Ramos (cell line): ENCODE data around the gene RING1.
"Not testable (repeated sequence)": the region's sequence is repeated elsewhere in the genome, so short reads cannot be mapped to it uniquely, and the experiment has no call there.

Experiments
- in situ Hi-C: fragments of 300-500 bp; cut with MboI; formaldehyde crosslinking; loops from one replicate; pipeline ENCODE4 v1.14.3; 2022; ENCODE audit warnings: low sequenced_read_pairs; ENCODE audit not compliant: unreplicated experiment

Gene RING1

GRCh38 chr6:33204415-33205190, 3.7 kb upstream of the RING1 start, which contains the start of gene HSD17B8:
HSD17B8 (plus strand) TSS chr6:33204655; CDS start chr6:33204669, 14 bp downstream.
- in situ Hi-C loops, result no loop called here

- in situ Hi-C loops, result no loop called here
These were observed 2.9 kb upstream of the RING1 start for GRCh38 chr6:33205191-33206026.

- in situ Hi-C loops, result no loop called here
These were observed 2.1 kb upstream of the RING1 start for GRCh38 chr6:33206027-33206863.

GRCh38 chr6:33206864-33207551, 1.3 kb upstream of the RING1 start:
- in situ Hi-C loops, result no loop called here

GRCh38 chr6:33207552-33208090, 679 bp upstream of the RING1 start:
- in situ Hi-C loops, result no loop called here

- in situ Hi-C loops, result no loop called here
These were observed 1.6 kb downstream of the RING1 start for GRCh38 chr6:33209856-33210255.

GRCh38 chr6:33211136-33211535, 2.8 kb downstream of the RING1 start:
- in situ Hi-C loops, result no loop called here

GRCh38 chr6:33211666-33212422, 3.5 kb downstream of the RING1 start:
- in situ Hi-C loops, result no loop called here

GRCh38 chr6:33212857-33213165, 4.5 kb downstream of the RING1 start:
- in situ Hi-C loops, result no loop called here

GRCh38 chr6:33213166-33213988, 5.1 kb downstream of the RING1 start:
- in situ Hi-C loops, result no loop called here

- in situ Hi-C loops, result no loop called here
These were observed 5.7 kb downstream of the RING1 start for GRCh38 chr6:33213989-33214335.

- in situ Hi-C loops, result no loop called here
These were observed 7.2 kb downstream of the RING1 start for GRCh38 chr6:33215271-33216116.

- in situ Hi-C loops, result no loop called here
These were observed 7.9 kb downstream of the RING1 start for GRCh38 chr6:33216117-33216649.

GRCh38 chr6:33217246-33217645, 8.9 kb downstream of the RING1 start:
- in situ Hi-C loops, result no loop called here

- in situ Hi-C loops, result no loop called here
These were observed 9.4 kb downstream of the RING1 start for GRCh38 chr6:33217681-33218080.

- in situ Hi-C loops, result not testable (repeated sequence)
These were observed 18.3 kb downstream of the RING1 start for GRCh38 chr6:33226503-33227120.

- in situ Hi-C loops, result no loop called here
These were observed 26.9 kb downstream of the RING1 start for GRCh38 chr6:33235221-33235634.
